Type B pancreatic cell (in vitro differentiated cells): ENCODE data around the gene KCNN3. TPM values are rescaled to one million over a fixed set of nuclear protein-coding genes. Genes with fewer than 3 reads are reported as not detected.

ENCODE experiments used
- DNase-seq: peaks from one replicate; pipeline ENCODE4 v3.0.0; 2021; ENCODE audit warnings: mixed read lengths; ENCODE audit not compliant: unreplicated experiment; ENCODE audit errors: extremely low spot score
- H3K27ac Mint-ChIP-seq: 2 replicates; pipeline ENCODE4 v1.8.0; 2021; ENCODE audit warnings: mild to moderate bottlenecking, mixed read lengths
- H3K27me3 Mint-ChIP-seq: 2 replicates; pipeline ENCODE4 v1.8.0; 2021; ENCODE audit warnings: mixed read lengths
- H3K36me3 Mint-ChIP-seq: 2 replicates; pipeline ENCODE4 v1.8.0; 2021; ENCODE audit warnings: mixed read lengths
- H3K4me1 Mint-ChIP-seq: one replicate; pipeline ENCODE4 v1.8.0; 2021; ENCODE audit warnings: mixed read lengths; ENCODE audit not compliant: unreplicated experiment
- H3K4me3 Mint-ChIP-seq: 2 replicates; pipeline ENCODE4 v1.8.0; 2021; ENCODE audit warnings: mild to moderate bottlenecking, mixed read lengths
- H3K9me3 Mint-ChIP-seq: 2 replicates; pipeline ENCODE4 v1.8.0; 2021; ENCODE audit warnings: mixed read lengths
- CTCF ChIP-seq: fragments of 200-600 bp; sonication (generic); conservative IDR thresholded peaks from 2 replicates; pipeline ENCODE4 v1.5.0; 2021; ENCODE audit warnings: antibody characterized with exemption, mild to moderate bottlenecking
- total RNA-seq: library from RNA; stranded (reverse); gene quantifications from 2 replicates; pipeline ENCODE4 v1.2.1, GENCODE V29; 2021; ENCODE audit warnings: low replicate concordance

The KCNN3 gene
- total RNA-seq, 1 donor from 2014 or later, result 3.8 TPM

GRCh38 chr1:154866257-154867063 is 3.6 kb downstream of the KCNN3 start:
- peak overlapping the region; percentile 34 for H3K4me3 Mint-ChIP-seq
- DNase-seq, result no peak
- no peaks in the 10 kb centered on the region for H3K36me3 Mint-ChIP-seq
- H3K27me3 Mint-ChIP-seq, result peaks cover 55% of the 10 kb centered on the region
- no peak for TF ChIP-seq CTCF
- H3K27ac Mint-ChIP-seq, result no peak overlapping the region
- peaks cover 60% of the 10 kb centered on the region for H3K4me1 Mint-ChIP-seq
- no peaks in the 10 kb centered on the region for H3K9me3 Mint-ChIP-seq

- no peak for TF ChIP-seq CTCF
- H3K4me1 Mint-ChIP-seq, result peaks cover 58% of the 10 kb centered on the region
- H3K27ac Mint-ChIP-seq, result no peak overlapping the region
Observed at GRCh38 chr1:154865442-154866256, 4.4 kb downstream of the KCNN3 start.

GRCh38 chr1:154864189-154864975 is 5.7 kb downstream of the KCNN3 start:
- H3K27me3 Mint-ChIP-seq, result peaks cover 54% of the 10 kb centered on the region
- DNase-seq, result no peak
- TF ChIP-seq CTCF, result no peak
- no peaks in the 10 kb centered on the region for H3K36me3 Mint-ChIP-seq
- no peaks in the 10 kb centered on the region for H3K9me3 Mint-ChIP-seq
- peaks cover 53% of the 10 kb centered on the region for H3K4me1 Mint-ChIP-seq
- H3K4me3 Mint-ChIP-seq, result no peak overlapping the region
- no peak overlapping the region for H3K27ac Mint-ChIP-seq

More at GRCh38 chr1:154865442-154866256, 4.4 kb downstream of the KCNN3 start:
- H3K4me3 Mint-ChIP-seq, result peak overlapping the region; percentile 32
- DNase-seq, result no peak
- H3K36me3 Mint-ChIP-seq, result no peaks in the 10 kb centered on the region
- no peaks in the 10 kb centered on the region for H3K9me3 Mint-ChIP-seq
- H3K27me3 Mint-ChIP-seq, result peaks cover 58% of the 10 kb centered on the region

- no peak for DNase-seq
- H3K27me3 Mint-ChIP-seq, result peaks cover 46% of the 10 kb centered on the region
- H3K36me3 Mint-ChIP-seq, result no peaks in the 10 kb centered on the region
- H3K4me3 Mint-ChIP-seq, result peak overlapping the region; percentile 0
- no peaks in the 10 kb centered on the region for H3K9me3 Mint-ChIP-seq
- no peak overlapping the region for H3K27ac Mint-ChIP-seq
- peak; percentile 83 for TF ChIP-seq CTCF
- peaks cover 45% of the 10 kb centered on the region for H3K4me1 Mint-ChIP-seq
Observed at GRCh38 chr1:154863315-154864174, 6.5 kb downstream of the KCNN3 start.
